DOHH2 (cell line): ENCODE data around the gene STARD8.
"Not testable (repeated sequence)": the region's sequence is repeated elsewhere in the genome, so short reads cannot be mapped to it uniquely, and the experiment has no call there.

Experiments
- H3F3A ChIP-seq: fragments of 200-600 bp; sonication (generic), shearing (Covaris generic); 2 replicates; pipeline ENCODE4 v1.6.0; 2016; ENCODE audit warnings: antibody characterized with exemption, mild to moderate bottlenecking; ENCODE audit not compliant: control insufficient read depth, insufficient read depth
- H3K27ac ChIP-seq: fragments of 200-600 bp; sonication (generic); 2 replicates; pipeline ENCODE4 v1.5.1; 2014; ENCODE audit warnings: low read depth, mild to moderate bottlenecking, low read length, moderate library complexity
- H3K27me3 ChIP-seq: fragments of 200-600 bp; sonication (generic); 2 replicates; pipeline ENCODE4 v1.6.1; 2014; ENCODE audit warnings: mild to moderate bottlenecking, low read length, mixed read lengths; ENCODE audit not compliant: control insufficient read depth
- H3K36me3 ChIP-seq: fragments of 200-600 bp; sonication (generic); 2 replicates; pipeline ENCODE4 v1.6.1; 2014; ENCODE audit warnings: mild to moderate bottlenecking, low read length, moderate library complexity, mixed read lengths; ENCODE audit not compliant: control insufficient read depth
- H3K4me1 ChIP-seq: fragments of 200-600 bp; sonication (generic); 2 replicates; pipeline ENCODE4 v1.6.1; 2014; ENCODE audit warnings: mild to moderate bottlenecking, low read length, mixed read lengths; ENCODE audit not compliant: control insufficient read depth
- H3K4me2 ChIP-seq: fragments of 200-600 bp; sonication (generic); 2 replicates; pipeline ENCODE4 v1.6.0; 2014; ENCODE audit warnings: mild to moderate bottlenecking, low read length, moderate library complexity
- H3K4me3 ChIP-seq: fragments of 200-600 bp; sonication (generic); 2 replicates; pipeline ENCODE4 v1.5.1; 2014; ENCODE audit warnings: mild to moderate bottlenecking, low read length, mixed read lengths
- H3K79me2 ChIP-seq: fragments of 200-600 bp; sonication (generic); 2 replicates; pipeline ENCODE4 v1.6.1; 2014; ENCODE audit warnings: mild to moderate bottlenecking, low read length, mixed read lengths; ENCODE audit not compliant: control insufficient read depth
- H3K9me2 ChIP-seq: fragments of 200-600 bp; sonication (generic); replicated peaks from 2 replicates; pipeline ENCODE4 v1.6.1; 2014; ENCODE audit warnings: mild to moderate bottlenecking, low read length, mixed read lengths; ENCODE audit not compliant: control insufficient read depth
- H3K9me3 ChIP-seq: fragments of 200-600 bp; sonication (generic); 2 replicates; pipeline ENCODE4 v1.6.1; 2014; ENCODE audit warnings: antibody characterized with exemption, low read length, mixed read lengths; ENCODE audit not compliant: control insufficient read depth, insufficient read depth
- H4K20me1 ChIP-seq: fragments of 200-600 bp; sonication (generic); 2 replicates; pipeline ENCODE4 v1.6.0; 2014; ENCODE audit warnings: low read depth, mild to moderate bottlenecking, antibody characterized with exemption, low read length, moderate library complexity; ENCODE audit not compliant: control insufficient read depth, insufficient read depth
- CTCF ChIP-seq: fragments of 200-600 bp; sonication (generic); IDR thresholded peaks from one replicate; pipeline ENCODE4 v1.5.1; 2014; ENCODE audit warnings: antibody characterized with exemption, mild to moderate bottlenecking, low read depth, low read length; ENCODE audit not compliant: poor library complexity, severe bottlenecking
- EZH2phosphoT487 ChIP-seq: fragments of 200-600 bp; sonication (generic); IDR thresholded peaks from 2 replicates; pipeline ENCODE4 v1.6.1; 2017; ENCODE audit warnings: borderline replicate concordance, mild to moderate bottlenecking, antibody characterized with exemption, low read length, moderate library complexity, mixed read lengths

STARD8 gene

GRCh38 chrX:68614733-68615132, 32.7 kb upstream of the STARD8 start:
- H3K27me3 ChIP-seq, H3K36me3 ChIP-seq, H3K4me2 ChIP-seq, H3F3A ChIP-seq, H4K20me1 ChIP-seq, H3K9me2 ChIP-seq, H3K4me3 ChIP-seq, H3K9me3 ChIP-seq, H3K27ac ChIP-seq, H3K4me1 ChIP-seq, H3K79me2 ChIP-seq: not testable (repeated sequence)

GRCh38 chrX:68627986-68628385, 19.5 kb upstream of the STARD8 start:
- H3K9me3 ChIP-seq, result no peaks in the 10 kb centered on the region
- no peaks in the 10 kb centered on the region for H3K4me1 ChIP-seq
- no peaks in the 10 kb centered on the region for H4K20me1 ChIP-seq
- H3K4me3 ChIP-seq, result no peak overlapping the region
- H3K27me3 ChIP-seq, result no peaks in the 10 kb centered on the region
- TF ChIP-seq EZH2phosphoT487 (no peak), CTCF (no peak)
- no peaks in the 10 kb centered on the region for H3K9me2 ChIP-seq
- H3K79me2 ChIP-seq, result no peaks in the 10 kb centered on the region
- no peaks in the 10 kb centered on the region for H3K36me3 ChIP-seq
- no peaks in the 10 kb centered on the region for H3F3A ChIP-seq
- H3K27ac ChIP-seq, result no peak overlapping the region
- no peak overlapping the region for H3K4me2 ChIP-seq

- H3K79me2 ChIP-seq, H3F3A ChIP-seq, H3K4me2 ChIP-seq, H3K4me1 ChIP-seq, H4K20me1 ChIP-seq, H3K36me3 ChIP-seq, H3K9me2 ChIP-seq, H3K27ac ChIP-seq, H3K9me3 ChIP-seq, H3K4me3 ChIP-seq, H3K27me3 ChIP-seq: not testable (repeated sequence)
Measured at GRCh38 chrX:68629936-68630335, 17.5 kb upstream of the STARD8 start.

GRCh38 chrX:68631336-68631735, 16.1 kb upstream of the STARD8 start:
- no peak for TF ChIP-seq EZH2phosphoT487
- no peak for TF ChIP-seq CTCF
- Histone ChIP-seq H3K27ac (no peak overlapping the region), H3K79me2 (no peaks in the 10 kb centered on the region), H3K4me2 (no peak overlapping the region), H4K20me1 (no peaks in the 10 kb centered on the region), H3K4me3 (no peak overlapping the region), H3K9me3 (no peaks in the 10 kb centered on the region), H3K27me3 (no peaks in the 10 kb centered on the region), H3F3A (no peaks in the 10 kb centered on the region), H3K4me1 (no peaks in the 10 kb centered on the region), H3K36me3 (no peaks in the 10 kb centered on the region), H3K9me2 (no peaks in the 10 kb centered on the region)
